Activated CD4-positive, alpha-beta T cell treated with anti-CD3 and anti-CD28 coated beads, Interleukin-2, amount 50 U/mL, for 1 hour (primary cell): ENCODE results near the gene CYP46A1.

ENCODE experiments used
- DNase-seq: peaks from one replicate; pipeline ENCODE4 v3.0.0-alpha.2; 2020

The CYP46A1 gene

GRCh38 chr14:99732436-99733210 is 48.5 kb downstream of the CYP46A1 start:
- DNase-seq: no peak

GRCh38 chr14:99733211-99733539 is 49.1 kb downstream of the CYP46A1 start:
- DNase-seq: no peak

- no peak for DNase-seq
Measured at GRCh38 chr14:99733540-99734405, 49.7 kb downstream of the CYP46A1 start.

- DNase-seq: no peak
Measured at GRCh38 chr14:99734406-99735051, 50.4 kb downstream of the CYP46A1 start.

DNA sequence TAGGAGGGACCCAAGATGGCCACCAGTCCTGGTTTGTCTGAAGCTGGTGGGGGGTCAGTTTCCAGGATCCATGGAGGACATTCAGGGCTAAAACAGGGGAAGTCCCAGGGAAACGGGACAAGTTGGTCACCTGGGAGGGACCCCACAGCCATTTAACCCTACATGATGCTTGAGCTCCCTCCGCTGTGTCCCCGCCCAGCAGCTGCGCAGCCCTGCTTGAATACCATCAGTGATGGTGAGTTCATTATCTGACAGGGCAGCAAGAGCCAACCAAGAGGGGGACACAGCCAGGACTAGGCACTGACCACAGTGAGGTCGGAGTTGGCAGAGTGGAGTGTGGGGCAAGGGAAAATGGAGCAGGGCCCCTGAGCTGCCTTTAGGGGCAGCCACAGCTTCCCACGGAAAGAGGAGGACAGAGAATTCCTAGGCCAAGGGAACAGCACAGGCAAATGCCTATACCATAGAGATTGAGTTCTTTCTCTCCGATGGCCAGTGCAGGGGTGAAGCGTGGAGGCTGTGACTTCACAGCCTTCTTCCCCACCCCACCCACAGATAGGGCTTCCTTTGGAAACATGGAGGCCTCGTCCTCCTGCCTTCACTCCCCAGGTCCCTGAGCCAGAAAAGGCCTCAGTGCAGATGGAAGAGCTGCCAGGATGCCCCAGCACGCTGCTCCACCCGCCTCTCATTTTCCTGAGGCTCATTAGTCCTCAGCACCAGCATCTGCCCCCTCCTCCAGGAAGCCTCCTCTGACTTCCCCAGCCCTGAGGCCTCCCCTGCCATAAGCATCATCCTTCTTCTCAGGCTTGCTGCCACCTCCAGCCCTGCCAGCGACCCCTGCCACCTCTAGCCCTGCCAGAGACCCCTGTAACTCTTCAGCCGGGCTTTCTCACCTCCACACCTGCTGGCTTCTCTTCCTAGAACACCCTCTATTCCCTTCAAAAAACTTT is 51.4 kb downstream of the CYP46A1 start:
- DNase-seq: no peak

DNA sequence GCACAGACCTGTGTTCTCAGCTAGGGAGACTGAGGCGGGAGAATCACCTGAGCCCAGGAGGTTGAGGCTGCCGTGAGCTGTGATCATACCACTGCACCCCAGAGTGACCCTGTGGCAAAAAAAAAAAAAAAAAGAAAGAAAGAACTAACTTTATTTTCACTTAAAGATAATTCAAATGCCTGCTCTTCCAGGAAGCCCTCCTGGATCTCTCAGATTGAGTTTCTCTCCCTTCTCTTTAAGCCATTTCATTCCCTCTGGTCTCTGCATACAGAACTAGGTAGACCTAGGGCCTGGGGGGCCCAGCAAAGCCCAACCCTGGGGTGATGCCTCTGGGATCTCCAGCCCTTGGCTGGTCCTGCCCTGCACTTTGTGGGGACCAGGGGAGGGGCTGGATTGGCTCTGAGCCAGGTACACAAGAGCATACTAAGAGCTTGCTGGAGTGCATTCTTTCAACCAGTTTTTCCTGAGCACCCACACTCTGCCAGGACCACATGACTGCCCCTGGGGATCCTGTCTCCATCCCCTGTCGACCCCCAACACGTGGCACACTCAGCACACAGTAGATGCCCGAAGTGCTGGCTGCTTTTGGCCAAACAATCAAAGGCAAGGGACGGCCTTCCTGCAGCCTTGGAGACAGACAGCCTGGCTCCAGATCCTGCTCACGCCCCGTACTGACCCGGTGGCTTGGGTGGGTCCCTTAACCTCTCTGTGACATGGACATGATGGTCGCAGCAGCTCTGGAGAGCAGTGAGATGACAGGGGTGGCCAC is 52.7 kb downstream of the CYP46A1 start:
- DNase-seq: no peak

- no peak for DNase-seq
Measured at GRCh38 chr14:99737451-99737951, 53.4 kb downstream of the CYP46A1 start.

DNA sequence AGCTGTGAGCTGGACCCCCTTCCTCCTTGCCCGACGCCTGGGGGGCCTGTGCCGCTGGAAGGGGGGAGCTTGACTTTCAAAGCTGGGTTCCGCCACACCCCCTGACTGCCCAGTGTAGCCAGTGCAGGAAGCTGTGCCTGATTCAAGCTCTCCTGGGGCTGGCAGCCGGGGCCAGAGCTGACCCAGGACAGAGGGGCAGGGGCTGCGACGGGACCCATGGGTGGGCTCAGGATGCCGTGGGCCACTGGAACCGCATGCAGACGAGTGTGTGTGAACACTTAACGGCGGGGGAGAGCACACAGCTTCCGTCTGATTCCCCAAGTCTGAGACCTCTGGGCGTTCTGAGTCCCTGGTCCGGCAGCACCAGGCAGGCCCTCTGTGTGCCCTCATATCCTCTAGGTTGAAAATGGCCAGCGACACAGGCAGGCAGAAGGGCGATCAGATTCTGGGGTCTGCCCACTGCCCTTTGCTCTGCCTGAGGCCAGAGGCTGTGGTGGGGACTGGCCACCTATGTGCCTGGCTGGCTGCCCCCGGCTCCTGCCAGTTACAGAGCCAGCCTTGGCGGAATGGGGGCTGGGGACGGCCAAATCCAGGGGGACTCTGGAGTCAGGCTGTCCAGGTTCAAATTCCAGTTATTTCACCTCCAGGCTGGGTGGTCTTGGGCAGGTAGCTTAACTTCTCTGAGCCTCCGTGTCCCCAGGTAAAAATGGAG is 54.0 kb downstream of the CYP46A1 start:
- no peak for DNase-seq

DNA sequence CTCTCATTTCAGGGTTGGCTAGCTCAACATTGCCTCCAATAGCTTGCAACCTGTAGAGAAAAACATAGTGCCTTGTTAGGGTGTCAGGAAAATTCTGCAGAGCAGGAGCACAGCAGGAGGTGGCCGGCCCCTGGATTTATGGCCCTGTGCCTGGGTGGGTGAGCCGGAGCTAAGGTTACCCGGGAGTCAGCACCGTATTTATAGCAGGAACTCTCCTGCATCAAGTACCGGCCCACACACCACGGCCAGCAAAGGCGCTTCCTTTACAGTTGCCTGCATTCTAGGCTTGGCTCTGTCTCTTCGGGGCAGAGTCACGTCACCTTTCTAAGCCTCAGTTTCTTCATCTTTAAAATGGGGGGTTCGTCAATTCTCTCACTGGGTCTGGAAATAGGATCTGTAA is 56.3 kb downstream of the CYP46A1 start:
- DNase-seq: no peak

- DNase-seq: no peak
Measured at GRCh38 chr14:99741227-99741976, 57.3 kb downstream of the CYP46A1 start.

DNA sequence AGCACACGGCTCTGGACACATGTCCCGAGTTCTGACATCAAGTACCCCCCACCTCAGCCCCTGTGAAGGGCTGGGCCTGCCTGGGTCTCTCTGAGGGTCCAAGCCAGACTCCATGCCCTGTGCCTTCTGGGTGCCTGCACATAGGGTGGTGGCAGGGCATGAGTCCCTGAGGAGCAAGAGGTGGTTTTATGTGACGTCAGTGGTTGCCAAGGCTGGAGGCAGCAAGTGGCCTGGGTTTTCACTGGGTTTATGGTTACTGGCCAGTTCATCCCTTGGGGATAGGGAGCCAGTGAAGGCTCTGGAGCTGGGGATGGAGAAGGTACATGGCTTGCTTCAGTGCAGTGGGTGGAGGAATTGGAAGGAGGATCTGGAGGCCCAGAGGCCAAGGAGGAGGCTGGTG is 58.0 kb downstream of the CYP46A1 start:
- no peak for DNase-seq

DNA sequence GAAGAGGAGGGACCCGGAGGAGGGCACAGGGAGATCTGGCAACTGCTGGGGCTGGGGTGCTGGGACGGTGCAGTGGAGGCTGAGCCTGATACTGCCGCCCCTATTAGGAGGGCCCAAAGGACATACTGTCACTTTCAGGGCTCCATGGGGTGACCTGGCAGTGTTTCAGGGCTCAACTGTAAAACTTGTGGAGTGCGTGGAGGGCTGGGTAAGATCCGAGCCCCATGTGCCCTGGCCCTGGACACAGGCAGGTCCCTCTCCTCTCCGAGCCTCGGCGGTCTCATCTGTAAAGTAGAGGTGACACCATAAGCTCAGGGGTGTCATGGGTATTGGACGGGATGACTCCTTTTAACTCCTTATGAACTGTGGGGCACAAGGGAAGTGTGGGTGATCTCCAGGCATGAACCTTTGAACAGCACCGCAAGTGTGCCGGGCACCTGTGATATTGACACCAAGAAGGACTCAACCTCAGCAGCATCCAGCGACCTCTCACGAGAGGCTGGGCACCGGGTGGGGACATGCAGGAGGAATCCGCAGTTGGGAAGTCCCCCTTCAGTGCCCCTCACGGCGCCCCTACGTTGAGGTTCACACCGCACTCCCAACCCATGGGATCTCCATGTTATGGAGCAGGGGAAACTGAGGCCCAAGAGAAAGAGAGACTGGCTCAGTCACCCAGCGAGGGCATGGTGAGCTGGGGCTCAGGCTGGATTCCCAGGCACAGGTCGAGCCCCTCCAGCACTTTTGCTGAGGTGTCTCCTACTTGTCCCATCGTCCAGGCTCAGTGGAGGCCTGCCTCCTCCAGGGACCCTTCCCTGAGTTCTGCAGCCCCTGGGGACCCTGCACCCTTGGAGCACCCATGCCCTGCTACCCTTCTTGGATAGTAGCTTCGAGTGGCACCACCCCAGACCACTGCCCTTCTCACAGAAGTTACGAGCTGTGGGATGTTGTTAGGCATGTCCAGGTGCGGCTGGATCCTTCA is 58.7 kb downstream of the CYP46A1 start:
- DNase-seq: no peak

GRCh38 chr14:99744199-99744872 is 60.2 kb downstream of the CYP46A1 start:
- no peak for DNase-seq

- DNase-seq: no peak
Measured at GRCh38 chr14:99744873-99745224, 60.8 kb downstream of the CYP46A1 start.

DNA sequence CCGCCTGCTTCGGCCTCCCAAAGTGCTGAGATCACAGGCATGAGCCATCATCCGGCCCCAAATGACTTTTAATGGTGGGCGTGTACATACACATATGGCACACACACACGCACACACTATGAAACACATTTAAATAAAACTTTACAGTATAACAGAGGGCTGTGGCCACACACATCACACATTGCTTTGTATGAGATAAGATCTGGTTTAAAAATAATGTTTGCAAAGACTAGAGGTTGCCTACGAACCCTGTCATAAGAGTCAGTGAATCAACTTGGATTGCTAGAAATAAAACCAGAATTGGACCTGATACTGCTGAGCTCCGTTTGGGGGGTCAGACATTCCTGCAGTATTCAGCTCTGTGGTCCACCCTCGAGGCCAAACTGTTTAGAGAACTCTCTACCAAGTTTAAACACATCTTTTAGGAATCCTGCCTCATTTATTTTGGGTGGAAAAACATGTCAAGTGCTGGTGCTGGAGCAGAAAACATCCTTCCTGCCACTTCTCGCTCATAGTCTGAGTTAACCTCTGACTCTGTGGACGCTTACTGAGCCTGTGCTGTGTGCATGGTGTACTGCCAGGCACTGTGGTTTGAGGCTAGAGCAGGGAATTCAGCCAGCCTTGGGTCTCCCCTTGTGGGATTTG is 61.3 kb downstream of the CYP46A1 start:
- no peak for DNase-seq

DNA sequence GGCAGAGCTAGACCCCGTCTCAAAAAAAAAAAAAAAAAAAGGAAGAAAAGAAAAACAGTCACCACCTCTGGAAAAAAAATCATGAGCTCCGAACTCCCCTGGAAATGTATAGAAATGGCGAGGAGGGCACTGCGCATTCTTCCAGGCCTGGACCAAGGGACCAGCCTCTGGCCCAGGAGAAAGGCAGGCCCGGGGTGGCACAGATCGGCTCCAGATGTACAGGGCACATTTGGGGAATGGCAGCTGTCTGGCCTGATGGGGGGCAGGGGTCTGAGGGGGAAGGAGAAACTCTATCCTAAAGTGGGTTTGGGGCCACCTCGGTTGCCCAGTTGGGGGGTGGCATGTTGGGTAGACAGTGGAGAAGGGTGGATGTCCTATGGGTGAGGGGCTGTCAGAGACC is 63.1 kb downstream of the CYP46A1 start:
- no peak for DNase-seq

GRCh38 chr14:99747582-99748330 is 63.7 kb downstream of the CYP46A1 start:
- DNase-seq: no peak
